HG03045 (cell line): ENCODE results near the gene OSBPL9.

Source experiments
- ATAC-seq: cut with Tn5 transposase; IDR thresholded peaks from one replicate; pipeline ENCODE4 v1.9.1; 2021; ENCODE audit warnings: mild to moderate bottlenecking, moderate library complexity; ENCODE audit not compliant: unreplicated experiment

OSBPL9 gene

DNA sequence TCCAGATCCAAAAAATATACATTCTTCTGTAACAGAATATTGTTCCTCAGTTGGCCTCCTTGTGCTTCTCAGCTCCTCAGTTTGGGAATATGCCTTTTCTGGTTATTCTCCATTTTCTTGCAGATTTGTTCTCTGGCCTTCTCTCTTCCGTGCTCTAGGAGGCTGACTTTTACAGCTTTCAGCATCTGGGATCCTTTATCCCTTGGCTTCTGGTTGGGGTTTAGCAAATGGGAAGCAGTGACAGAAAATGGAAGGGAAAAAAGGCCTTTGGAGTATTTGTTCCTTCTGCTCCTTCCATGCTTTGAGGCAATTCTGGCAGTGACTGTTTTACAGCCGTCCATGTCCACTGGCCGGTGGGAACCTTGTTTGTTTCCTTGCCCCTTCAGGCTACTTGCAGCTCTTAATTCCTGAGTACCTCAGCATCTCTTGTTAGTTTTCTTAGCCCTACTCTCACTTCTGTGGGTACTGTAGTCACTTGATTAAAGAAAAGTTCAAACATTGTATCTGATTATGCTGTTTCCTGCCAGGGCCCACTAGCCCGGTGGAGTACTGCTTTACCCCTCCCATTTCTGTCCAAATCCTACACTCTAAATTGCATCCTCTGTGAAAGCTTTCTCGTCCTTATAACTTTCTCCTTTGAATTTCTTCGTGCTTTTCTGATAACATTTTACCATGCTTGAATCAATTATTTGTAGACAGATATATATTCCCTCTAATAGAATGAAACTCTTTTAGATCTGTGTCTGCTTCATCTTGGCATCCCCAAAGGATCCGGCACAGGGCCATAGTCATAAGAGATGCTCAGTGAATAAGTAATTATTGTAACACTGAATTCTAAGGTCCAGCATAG is 118.2 kb downstream of the OSBPL9 start:
- no peak for ATAC-seq

- no peak for ATAC-seq
Observed at GRCh38 chr1:51735746-51736254, 118.9 kb downstream of the OSBPL9 start.

DNA sequence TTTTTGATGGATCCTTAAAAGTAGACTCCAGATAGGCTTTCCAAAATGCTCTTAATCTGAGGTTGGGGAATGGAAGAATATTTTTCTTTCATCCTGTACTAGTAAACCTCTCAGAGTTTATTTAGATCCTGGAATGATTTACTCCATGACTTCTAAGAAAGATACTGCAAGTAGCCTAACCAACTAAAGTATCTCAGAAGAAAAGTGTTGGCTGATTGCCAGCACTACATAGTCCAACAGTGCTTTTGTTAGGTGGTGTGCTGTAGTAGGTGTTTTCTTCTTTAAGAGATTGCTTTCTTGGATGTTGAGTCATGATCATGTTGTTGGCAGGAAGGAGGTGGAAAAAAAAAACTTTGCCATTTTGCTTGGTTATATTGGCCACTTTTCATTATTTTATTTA is 119.8 kb downstream of the OSBPL9 start:
- ATAC-seq: no peak

DNA sequence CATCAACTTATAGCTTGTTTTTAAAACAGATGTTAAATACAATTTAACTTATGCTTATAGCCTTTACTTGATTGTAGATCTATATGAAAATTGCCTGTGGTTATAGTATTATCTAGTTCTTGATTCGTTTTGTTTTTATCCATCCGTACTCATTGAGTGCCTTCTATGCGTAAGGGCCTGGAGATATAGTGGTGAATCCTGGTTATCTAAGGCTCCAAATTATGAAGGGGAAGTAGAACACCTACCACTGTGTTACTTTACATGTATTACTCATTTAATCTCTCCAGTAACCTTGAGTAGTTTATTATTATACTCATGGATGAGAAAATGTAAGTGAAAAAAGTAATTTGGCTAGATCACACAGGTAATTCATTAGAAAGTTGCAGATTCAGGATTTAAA is 121.8 kb downstream of the OSBPL9 start:
- ATAC-seq: no peak

DNA sequence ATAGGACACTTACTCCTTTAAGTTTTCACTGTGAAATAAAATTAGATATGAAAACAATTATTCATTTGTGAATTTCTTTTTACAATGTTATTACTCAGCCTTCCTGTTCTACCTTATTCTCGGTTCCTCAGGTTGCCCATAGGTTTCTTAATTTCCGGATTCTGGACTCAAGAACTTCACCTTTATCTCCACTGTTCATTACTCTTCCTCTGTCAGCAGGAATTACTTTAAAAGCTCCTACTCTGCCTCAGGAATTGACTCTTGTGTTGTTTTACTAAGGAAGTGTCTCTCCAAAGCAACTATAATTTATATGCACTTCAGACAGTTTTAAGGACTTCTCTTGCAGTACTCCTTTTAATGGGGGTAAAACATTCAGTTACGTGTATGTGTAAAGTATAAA is 123.8 kb downstream of the OSBPL9 start:
- ATAC-seq: no peak

DNA sequence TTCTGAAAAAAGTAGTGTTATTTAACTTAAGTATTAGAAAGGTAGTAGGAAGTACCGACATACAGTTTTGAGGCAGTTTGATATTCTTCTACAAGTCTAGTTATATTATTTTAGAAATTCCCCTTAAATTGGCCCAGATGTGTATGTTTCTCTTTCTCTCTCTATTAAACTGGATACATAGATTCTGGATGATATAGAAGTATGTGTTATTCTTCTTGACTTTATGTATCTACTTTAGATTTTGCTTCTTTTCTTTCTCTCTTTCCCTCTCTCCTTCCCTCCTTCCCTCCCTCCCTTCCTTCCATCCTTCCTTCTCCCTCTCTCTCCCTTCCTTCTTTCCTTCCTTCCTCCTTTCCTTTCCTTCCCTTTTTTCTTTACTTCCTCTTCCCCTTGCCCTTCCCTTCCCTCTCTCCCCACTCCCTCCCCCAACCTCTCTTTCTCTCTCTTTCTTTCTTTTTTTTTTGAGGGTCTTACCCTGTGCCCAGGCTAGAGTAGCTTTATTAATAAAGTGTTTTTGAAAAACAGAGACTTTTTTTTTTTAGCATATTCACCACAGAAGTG is 124.3 kb downstream of the OSBPL9 start:
- ATAC-seq: no peak

DNA sequence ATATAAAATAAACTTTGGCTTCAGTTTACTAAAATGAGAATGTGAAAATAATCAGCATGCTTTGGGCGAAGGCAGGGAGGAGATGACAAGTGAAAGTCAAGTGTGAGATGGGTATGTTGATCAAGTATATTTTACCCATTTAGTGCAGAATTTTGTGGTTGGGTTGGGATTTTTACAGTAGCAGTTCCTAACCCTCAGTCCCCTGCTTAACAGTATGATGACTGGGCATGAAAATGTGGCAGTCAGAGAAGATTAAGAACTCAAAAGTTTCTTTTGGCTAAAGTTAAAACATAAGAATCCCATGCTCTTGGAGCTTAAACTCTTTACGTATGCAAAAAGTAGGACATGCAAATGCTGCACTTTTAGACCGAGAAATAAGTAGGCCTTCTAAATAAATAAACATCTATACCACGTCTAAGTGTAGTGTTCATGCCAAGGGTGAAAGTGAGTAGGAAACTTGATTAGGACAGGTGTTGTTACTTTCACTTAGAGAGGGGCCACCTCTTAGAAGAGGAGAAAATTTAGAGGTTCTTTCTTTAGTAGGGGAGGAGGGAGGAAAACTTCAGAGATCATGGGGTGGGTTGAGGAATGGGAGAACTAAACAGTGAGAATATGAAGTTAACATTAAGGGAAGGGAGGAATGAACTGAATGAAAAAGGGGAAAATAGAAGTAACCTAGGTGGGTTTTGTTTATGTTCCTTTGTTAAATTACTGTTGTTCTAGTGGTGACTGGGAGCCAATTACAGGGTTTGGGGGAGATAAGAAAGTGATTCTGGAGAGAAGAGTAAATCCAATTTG is 127.8 kb downstream of the OSBPL9 start:
- ATAC-seq: no peak

DNA sequence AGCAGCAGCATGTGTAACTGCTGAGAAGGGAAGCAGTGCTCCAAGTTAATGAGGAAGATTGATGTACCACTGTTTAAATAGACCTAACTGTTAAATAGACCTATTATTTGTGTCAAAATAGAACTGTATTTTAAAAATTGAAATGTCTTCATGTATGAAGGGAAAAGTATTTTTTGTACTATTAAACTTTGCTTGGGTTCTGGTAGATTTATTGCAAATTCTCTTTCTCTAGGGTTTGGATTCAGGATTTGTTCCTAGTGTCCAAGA is 128.3 kb downstream of the OSBPL9 start:
- ATAC-seq: no peak

DNA sequence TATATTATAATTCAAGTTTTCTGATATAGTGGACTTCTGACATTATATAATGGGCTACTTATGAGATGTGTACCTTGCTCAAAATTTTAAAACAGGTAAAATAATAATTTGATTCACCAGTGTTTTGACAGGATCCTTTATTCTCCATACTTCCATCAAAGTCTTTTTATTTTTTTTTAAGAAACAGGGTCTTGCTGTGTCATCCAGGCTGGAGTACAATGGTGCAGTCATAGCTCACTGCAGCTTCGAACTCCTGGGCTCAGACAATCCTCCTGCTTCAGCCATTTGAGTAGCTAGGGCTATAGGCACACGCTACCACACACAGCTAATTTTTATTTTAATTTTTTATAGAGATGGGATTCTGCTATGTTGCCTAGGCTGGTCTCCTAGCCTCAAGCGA is 132.3 kb downstream of the OSBPL9 start:
- no peak for ATAC-seq

GRCh38 chr1:51750218-51750617 is 133.3 kb downstream of the OSBPL9 start:
- no peak for ATAC-seq

DNA sequence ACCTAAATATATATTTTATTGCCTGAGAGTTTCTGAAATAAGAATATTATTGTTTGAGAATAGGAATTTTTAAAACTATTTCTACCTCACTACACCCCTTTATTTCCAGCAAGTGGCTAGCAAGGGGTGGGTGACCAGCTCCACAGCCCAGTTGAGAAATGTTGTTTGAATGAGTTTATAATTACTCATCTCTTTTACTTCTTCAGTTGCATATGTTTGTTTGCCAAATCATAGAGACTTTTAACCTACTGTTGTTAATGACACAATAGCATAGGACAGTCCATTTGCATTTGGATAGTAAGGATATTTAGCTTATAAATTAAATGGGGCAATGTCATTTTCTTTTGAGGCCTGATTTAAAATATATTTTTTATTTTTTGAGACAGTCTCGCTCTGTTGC is 133.8 kb downstream of the OSBPL9 start:
- no peak for ATAC-seq

DNA sequence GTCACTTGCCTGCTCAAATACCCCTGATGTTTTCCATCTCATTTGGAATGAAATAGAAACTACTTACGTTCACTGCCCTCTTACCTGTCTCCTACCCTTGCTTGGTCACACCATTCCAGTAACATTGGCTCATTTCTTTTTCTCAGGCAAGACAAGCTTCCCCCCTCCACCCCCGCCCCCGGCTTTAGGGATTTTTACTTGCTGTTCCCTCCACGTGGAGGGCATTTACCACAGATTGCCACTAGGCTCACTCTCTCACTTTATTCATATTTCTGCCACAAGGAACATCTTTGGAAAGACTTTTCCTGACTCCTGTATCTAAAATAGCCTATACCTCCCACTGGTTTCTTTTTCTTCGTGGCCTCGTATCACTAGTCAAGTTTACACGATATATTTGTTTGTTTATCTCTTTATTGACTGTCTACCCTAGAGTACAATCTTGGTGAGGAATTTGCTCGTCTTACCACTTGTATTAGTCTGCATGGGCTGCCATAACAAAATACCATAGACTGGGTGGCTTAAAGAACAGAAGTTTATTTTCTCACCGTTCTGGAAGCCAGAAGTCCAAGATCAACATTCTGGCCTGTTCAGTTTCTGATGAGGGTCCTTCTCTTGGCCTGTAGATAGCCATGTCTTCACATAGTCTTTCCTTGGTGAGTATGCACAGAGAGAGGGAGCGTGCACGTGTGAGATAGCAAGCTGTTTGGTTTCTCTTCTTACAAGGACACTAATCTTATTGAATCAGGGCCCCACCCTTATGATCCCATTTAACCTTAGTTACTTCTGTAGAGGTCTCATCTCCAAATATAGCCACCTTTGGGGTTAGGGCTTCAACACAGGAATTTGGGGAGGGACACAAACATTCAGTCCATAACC is 135.4 kb downstream of the OSBPL9 start:
- ATAC-seq: no peak

GRCh38 chr1:51753969-51754368 is 137.1 kb downstream of the OSBPL9 start:
- no peak for ATAC-seq

DNA sequence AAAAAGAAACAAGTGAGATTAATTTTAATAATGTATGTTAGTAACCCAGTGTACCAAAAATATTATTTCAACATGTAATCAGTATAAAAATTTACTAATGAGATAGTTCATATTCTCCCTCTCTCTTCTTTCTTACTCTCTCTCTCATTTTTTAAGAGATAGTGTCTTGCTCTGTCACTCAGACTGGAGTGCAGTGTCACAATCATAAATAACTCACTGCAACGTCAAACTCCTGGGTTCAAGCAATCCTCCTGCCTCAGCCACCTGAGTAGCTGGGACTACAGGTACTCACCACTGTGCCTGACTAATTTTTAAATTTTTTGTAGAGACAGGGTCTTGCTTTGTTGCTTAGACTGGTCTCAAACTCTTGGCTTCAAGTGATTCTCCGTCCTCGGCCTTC is 137.8 kb downstream of the OSBPL9 start:
- ATAC-seq: no peak

DNA sequence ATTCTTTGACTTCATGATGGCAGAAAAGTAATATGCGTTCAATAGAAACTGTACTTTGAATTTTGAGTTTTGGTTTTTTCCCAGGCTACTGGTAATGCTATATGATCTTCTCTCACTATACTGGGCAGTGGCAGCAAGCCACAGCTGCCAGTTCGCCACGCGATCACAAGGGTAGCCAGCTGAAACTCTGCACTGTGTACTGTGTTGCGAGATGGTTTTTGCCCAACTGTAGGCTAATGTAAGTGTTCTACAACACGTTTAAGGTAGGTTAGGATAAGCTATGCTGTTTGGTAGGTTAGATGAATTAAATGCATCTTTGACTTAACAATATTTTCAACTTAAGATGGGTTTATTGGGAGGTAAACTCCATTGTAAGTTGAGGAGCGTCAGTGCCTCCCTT is 138.5 kb downstream of the OSBPL9 start:
- no peak for ATAC-seq

DNA sequence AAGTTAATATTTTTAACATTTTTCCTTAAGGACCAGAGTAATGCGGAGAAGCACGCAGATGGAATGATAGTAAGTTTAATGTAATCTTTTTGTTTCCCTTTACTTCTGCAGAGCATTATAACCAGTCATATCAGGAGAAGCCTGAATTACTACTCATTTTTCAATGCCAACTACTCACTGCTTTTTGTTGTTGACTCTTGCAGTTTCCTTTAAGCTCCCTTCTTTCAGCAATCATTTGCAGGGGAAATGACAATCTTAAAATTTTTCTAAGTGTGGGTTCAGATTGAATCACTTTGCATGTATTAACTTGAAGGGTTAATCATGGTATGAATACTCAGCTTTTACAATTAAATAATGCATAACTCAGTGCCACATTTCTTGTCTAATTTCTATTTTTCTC is 139.4 kb downstream of the OSBPL9 start:
- no peak for ATAC-seq

- ATAC-seq: no peak
Observed at GRCh38 chr1:51758310-51758709, 141.4 kb downstream of the OSBPL9 start.

DNA sequence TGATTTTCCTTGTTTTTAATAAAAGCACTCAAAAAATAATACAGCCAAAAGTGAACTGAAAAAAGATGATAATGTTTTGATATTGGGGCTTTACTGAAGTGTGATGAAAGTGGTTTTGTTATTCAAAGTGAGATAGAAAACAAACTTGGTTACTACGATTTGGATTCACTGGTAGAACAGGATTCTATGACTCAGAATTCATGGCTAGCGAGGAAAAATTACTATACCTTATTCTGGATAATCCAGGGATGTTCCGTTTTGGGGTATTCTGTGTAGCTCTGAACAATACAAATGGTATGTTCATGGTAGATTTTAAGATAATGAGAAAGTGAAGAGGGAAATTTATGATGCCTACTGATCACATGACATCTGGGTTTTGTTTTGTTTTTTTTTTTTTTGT is 144.0 kb downstream of the OSBPL9 start:
- ATAC-seq: no peak

GRCh38 chr1:51761351-51761750 is 144.5 kb downstream of the OSBPL9 start:
- ATAC-seq: no peak

GRCh38 chr1:51768971-51769588 is 152.2 kb downstream of the OSBPL9 start:
- no peak for ATAC-seq

DNA sequence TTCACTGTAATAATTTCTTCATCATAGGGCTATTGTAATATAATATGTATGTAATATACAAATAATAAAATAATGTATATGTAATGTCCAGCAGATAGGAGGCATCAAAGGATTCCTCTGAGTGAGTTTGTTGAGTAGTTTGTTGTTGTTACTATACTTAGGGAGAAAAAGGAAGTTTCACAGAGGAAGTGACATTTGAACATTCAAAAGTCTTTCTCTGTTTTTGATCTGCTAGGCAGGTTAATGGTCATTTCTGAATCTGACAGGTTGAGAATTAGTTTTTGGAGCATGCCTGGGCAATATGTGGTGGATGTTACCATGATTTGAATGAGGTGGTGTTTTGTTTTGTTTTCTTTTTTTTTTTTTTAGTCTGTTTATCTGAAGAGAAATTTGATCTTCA is 159.5 kb downstream of the OSBPL9 start:
- no peak for ATAC-seq
